GM18870 (cell line): ENCODE results near the gene NCOA7.
"Not testable (repeated sequence)": the region's sequence is repeated elsewhere in the genome, so short reads cannot be mapped to it uniquely, and the experiment has no call there.

Source experiments
- ATAC-seq: cut with Tn5 transposase; IDR thresholded peaks from one replicate; pipeline ENCODE4 v1.9.1; 2021; ENCODE audit warnings: moderate library complexity; ENCODE audit not compliant: unreplicated experiment

NCOA7 gene

DNA sequence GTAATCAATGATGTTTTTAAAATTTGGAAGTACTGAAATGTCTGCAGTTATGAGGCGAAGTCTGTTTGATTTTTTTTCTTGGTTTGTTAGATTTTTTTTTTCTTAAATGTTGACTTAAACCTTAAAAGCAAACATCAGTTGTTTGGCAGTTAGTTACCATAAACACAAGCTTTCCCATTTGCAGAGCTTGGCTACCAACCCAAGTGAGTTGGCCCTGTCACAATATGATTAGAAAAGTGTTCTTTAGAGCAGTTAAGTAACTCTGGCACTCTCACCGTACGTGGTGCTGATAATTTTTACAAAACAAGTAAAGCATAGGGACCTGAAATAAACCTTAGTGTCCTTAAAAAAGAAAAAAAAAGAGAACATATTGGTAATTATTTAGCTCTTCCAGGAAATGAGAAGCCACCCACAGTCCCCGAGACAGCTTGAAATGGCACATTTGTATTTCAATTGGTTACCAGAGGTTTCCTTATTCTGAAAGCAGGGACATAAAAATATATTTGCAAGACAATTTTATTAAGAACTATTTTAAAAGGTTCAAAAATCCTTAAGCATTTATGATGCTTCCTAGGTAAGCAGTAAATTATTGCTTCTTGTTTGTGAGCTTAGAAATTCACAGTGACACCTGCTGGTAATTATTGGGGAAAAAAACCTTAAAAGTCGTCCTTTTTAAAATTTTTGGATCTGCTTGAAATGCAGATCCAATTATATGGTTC lies 37.4 kb upstream of the NCOA7 start:
- no peak for ATAC-seq

DNA sequence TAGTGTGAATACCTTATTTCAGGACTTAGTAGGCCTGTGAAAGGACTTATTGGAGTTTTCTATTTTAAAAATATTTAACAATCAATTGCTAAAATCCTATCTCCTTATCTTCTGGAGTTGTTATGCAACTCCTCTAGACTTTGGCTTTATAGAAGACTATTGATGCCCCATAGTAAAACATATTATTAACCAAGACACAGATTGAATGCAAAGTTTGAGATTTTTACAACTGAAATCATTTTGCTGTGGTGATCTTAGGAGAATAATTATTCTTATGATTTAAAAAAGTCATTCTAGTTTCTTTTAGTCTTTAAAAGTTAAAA lies 36.9 kb upstream of the NCOA7 start:
- ATAC-seq, result no peak

DNA sequence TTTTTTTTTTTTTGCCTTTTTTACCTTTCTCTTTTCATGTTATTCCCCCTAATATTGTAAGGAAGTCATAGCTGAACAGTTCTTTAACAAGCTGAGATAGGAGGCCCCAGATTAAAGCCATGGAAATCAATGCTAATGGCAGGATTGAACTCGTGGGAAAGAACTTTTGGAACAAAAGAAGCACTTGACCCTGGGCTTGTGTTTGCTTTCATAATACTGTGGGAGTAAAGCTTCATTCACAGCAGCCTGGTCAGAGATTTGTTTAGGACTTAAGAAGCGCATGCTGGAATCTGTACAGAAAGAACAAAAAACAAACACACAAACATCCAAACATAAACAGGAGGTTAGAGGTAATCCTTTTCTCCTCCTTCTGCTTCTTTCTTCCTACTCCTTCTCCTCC lies 36.2 kb upstream of the NCOA7 start:
- ATAC-seq, result no peak

DNA sequence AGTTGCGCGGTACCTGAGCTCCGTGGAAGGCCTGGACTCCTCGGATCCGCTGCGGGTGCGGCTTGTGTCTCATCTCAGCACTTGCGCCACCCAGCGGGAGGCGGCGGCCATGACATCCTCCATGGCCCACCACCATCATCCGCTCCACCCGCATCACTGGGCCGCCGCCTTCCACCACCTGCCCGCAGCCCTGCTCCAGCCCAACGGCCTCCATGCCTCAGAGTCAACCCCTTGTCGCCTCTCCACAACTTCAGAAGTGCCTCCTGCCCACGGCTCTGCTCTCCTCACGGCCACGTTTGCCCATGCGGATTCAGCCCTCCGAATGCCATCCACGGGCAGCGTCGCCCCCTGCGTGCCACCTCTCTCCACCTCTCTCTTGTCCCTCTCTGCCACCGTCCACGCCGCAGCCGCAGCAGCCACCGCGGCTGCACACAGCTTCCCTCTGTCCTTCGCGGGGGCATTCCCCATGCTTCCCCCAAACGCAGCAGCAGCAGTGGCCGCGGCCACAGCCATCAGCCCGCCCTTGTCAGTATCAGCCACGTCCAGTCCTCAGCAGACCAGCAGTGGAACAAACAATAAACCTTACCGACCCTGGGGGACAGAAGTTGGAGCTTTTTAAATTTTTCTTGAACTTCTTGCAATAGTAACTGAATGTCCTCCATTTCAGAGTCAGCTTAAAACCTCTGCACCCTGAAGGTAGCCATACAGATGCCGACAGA lies 31.4 kb upstream of the NCOA7 start:
- no peak for ATAC-seq

DNA sequence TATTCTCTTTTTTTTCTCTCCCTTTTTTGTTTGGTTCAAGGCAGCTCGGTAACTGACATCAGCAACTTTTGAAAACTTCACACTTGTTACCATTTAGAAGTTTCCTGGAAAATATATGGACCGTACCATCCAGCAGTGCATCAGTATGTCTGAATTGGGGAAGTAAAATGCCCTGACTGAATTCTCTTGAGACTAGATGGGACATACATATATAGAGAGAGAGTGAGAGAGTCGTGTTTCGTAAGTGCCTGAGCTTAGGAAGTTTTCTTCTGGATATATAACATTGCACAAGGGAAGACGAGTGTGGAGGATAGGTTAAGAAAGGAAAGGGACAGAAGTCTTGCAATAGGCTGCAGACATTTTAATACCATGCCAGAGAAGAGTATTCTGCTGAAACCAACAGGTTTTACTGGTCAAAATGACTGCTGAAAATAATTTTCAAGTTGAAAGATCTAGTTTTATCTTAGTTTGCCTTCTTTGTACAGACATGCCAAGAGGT lies 30.8 kb upstream of the NCOA7 start:
- ATAC-seq, result no peak

DNA sequence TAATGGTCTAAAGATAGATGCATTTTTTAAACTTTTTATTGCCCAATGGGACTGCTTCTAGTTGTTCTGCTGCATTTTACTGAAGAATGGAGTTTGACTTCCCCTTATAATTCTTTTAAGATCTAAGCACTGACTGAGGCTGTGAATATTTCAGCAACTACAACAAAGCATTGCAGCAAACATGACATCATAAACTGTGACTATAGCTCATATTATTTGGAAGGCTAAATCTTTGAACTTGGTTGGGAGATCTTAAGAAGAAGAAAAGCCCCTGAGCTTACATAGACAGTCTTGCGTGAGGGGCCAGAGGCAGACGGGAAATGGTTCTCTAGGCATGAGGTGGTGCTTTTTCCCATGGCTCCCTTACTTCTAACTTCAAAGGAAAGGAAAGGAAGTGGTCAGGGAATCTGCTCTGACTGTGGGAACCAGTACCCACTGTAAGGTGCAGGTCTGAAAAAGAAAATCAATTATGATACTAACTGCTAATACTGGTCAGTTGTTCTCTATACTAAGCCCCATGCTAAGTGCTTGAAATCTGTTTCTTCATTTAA lies 26.6 kb upstream of the NCOA7 start:
- no peak for ATAC-seq

DNA sequence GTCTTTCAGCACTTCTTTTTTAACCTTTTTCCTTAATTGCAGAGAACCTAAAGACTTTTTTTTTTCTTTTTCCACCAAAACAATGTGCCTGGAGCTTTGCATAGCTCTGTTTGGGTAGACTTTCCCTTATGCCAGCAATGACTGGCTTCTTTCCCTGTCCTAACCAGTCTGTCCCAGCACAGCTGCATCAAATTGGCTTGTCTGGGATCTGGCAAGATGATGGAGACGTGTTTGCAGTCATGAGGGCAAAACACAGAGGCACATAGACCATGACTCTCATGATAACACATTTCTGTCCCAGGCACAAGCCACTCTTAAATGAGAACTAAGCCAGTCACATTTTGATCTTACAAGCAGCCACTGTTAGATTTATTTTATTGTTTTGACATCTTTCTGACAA lies 24.8 kb upstream of the NCOA7 start:
- ATAC-seq, result no peak

DNA sequence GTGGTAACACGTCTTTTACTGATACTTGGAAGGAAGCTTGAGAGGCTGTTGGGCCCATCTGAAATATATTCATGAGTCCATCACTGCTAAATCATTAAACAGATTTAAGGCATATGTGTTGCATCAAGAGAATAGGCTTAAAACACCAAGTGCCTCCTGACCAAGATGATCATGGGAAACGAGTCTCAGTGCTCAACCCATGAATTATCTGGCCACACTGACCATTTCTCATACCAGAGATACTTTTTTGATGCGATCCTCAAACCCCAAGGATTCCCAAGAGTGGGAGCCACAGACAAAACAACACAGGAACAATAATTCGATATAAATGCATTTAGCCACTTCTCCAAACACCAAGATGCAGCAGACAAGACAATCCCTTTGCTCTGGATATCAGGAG lies 24.1 kb upstream of the NCOA7 start:
- ATAC-seq, result no peak

DNA sequence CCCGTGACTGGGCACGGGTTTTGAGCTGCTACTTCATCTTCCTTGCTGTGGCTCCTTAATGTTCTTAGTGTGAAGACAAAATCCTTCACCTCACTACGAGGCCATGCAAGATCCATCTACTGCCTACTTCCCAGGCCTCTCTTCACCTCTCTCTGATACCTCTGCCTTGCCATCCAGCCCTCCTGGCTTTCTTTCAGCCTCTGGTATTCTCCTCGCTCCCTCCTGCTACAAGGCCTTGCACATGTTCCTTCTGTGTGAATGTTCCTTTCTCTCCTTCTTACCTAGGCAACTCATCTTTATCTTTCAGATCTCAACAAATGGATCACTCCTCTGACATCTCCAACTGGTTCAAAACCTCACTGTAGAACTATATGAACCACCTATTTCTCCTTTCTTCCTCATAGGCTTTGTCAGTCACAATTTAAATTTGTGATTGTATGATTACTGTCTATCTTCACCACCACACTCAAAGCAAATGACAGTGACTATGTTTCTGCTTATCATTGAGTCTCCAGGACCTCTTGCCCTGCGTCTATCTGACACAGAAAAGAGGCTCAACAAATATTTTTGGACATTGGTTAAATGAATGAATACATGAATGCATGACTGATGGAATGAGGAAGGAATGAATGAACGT lies 21.5 kb upstream of the NCOA7 start:
- ATAC-seq, result no peak

DNA sequence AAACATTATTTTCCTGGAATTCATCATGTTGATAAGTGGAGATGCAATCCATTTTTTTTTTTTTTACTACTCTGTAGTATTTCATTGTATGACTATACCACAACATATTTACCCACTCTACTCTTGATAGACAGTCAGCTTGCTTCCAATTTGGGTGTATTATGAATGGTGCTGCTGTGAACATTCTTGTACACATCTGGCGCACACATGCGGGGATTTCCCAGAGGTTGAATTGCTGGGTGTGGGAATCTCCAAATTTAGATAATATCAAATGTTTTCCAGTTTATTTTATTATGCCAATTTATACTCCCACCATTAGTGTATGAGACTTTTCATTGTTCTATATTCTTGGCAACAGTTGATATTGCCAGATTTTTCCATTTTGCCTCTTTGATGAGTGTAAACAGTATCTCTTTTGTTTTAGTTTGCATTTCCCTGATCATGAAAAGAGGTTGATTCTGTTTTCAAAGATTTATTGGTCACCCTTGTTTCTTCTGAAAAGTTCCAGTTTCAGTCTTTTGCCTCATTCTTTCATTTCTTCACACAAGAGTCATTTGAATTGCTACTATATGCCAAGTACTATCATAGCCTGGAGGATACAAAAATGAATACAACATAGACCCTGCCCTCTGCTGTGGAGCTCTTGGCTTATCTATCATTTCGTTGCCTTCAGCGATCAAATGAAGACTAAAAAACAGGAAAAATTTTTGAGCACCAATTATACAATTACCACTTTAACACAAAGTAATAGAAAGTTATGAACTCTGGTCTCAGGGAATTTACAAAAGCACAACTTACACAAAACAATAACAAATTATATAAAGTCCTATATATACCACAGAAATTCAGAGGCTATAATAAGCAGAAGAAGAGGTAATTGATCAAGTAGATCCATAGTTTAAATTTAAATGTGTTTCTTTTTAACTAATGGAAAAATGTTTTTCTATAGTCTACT lies 17.1 kb upstream of the NCOA7 start:
- no peak for ATAC-seq

DNA sequence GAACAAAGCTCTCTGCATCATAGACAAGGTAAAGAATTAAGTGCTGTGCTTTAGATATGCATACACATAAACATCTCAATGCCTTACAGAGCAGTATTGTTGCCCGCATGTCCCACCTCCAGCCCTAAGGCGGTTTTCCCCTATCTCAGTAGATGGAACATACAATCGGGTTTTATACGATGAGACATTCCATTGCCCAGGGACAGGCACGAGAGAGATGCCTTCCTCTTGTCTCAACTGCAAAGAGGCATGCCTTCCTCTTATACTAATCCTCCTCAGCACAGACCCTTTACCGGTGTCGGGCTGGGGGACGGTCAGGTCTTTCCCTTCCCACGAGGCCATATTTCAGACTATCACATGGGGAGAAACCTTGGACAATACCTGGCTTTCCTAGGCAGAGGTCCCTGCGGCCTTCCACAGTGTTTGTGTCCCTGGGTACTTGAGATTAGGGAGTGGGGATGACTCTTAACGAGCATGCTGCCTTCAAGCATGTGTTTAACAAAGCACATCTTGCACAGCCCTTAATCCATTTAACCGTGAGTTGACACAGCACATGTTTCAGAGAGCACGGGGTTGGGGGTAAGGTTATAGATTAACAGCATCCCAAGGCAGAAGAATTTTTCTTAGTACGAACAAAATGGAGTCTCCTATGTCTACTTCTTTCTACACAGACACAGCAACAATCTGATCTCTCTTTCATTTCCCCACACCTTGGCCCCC lies 14.5 kb upstream of the NCOA7 start:
- ATAC-seq, result not testable (repeated sequence)

DNA sequence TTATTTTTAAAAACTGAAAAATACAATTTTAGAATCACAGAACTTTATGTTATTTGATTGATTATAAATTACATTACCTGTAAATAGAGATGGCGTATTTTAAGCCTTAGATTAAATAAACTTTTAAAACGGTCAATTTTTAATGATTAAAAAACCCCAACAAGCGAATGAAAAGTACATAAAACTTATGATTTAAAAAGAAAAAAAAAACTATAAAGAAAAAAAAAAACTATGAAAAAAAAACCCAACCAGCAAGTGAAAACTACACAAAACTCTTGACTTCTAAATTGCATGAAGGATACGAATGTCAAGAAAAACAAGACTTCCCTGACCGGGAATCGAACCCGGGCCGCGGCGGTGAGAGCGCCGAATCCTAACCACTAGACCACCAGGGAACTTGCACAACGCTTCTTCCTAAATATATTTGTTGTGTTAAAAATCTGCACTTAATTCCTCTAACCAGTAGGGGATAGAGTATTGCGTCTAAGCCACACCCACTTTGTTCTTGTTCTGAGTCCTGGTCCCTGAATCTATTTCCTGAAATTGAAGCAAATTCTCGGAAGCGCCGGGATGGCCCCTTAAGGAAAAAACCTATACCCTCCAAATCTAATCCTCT lies 10.7 kb upstream of the NCOA7 start:
- ATAC-seq, result peak; percentile 86

DNA sequence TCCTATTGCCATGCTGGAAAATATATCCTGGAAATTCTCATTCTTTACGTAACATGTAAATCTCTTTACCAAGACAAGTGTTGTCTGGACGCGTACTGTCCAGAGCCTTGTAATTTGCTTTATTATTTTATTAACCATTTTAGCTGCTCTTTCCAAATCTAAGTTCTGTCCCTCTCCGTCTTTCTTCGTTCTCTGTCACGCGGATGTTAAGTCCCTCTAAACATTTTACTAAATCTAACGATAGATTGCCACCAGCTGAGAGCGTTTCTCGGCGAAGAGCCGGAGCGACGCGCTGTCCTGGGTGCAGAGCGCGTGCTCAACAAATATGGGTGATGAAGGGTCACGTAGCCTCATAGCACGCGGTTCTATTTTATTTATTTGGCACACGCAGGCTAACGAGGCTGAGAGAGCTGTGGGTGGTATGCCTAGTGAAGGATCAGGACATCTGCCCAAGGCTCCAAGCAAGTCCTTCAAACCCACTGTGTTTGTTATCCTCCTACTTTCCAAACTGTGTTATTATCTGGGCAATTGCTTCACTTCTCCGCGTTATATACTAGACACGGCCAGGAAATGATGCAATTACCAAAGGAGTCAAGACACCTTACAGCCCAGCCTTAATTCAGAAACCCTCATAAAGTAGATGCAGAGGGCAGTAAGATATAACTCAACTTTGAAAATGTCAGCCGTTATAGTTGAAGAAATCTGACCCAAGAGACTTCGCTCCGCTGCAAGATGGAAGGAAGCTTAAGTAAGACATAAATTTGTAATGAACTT lies 10.0 kb upstream of the NCOA7 start:
- peak; percentile 59 for ATAC-seq

DNA sequence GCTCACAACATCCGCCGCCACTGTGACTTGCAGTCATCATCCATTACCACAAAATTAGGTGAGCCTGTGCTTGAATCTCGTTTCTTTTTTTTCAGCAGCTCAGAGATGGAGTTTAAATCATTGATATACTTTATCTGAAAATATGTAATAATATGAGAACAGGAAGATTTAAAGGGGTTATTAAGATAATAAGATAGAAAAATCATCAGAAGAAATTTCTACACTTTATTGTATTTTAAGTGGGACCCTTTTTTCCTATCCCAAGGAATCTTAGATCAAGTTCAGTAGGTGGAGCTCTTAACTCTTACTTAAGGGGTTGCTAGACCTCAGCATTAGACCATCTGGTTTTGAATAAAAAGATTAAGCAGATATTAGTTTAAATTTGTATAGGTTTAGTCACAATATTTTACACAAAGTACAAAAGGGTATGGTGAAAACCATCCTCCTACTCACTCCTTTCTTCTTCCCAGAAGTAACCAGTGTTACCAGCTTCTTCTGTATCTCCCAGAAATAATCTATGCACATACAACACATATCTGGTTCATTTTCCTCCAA lies 9.4 kb upstream of the NCOA7 start:
- peak; percentile 31 for ATAC-seq

DNA sequence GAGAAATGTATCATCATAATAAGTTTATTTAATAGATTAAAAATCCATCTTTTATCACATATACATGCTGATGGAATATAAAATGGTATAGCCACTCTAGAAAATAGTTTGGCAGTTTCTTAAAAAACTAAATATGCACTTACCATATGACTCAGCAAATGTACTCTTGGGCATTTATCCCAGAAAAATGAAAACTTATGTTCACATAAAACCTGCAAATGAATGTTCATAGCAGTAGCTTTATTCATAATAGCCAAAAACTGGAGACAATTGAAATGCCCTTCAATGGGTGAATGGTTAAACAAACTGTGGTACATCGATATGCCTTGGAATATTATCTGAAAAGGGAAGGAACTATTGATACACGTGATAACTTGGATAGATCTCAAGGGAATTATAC lies 6.4 kb upstream of the NCOA7 start:
- no peak for ATAC-seq

DNA sequence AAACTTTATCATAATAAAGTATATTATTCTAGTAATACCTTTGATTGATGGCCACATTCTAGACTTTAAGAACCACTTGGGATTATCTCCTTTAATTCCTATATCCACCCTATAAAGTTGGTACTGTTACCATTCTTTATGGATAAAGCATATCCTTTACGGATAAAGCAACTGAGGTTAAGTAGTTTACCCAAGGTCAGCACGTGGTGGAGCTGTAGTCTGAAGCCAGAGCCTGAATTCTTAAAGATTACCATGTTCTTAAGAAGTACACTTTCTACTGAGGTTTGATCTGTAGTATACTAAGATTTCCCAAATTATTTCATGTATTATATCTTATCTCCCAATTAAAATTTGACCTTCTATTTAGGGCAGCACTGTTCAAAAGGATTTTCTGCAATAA lies 3.0 kb upstream of the NCOA7 start:
- ATAC-seq, result no peak

DNA sequence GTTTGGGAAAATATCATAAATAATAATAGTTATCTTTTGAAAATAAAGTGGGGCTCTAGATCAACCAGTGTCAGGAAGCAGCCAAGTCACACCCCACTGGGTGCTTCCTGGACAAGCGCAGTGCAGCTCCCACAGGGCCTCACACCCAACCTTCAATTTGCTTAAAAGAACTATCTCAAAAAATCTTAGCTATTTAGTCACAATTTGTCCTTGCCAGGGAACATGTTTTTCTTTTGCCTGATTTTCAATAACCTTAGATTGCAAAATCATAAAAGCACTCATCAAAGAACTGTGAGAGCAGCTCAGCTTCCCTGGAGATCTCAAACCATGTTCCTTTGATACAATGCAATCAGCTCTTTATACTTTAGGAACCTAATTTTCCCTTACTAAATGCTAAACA lies 1.6 kb upstream of the NCOA7 start:
- ATAC-seq, result no peak

DNA sequence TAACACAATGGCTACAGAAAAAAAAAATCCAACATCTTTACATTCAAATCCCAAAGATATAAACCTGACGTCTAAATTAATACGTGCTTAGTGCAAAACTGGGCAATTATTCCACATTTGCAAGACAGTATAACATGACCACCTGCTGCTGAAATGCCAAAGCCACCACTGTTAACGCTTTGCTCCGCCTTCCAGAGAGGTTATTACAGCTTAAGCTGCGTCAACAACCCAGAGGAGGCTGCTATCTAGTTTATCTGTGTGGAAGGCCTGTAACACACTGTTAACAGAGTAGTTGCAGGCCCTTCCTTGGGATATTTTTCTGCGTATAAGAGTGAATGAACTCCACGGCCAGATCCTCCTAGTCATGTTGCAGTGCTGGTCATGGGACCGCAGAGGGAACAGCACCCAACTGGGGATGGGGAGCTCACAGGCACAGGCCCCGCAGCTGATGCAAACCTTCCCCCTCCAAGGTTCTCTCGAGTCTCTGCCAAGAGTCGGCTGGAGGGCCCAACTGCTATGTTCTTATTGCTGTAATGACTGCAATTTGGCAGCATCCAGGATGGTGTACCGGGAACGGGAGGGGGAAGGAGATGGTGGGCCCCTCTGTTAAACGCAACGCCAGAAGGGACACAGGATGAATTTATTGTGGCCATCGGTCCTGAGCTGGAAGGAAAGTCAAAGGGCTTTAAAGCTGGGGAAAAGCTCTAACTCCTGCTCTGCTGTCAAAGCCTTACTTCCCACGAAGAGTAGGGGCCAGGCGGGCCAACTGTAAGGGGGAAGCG lies 993 bp upstream of the NCOA7 start:
- ATAC-seq, result peak; percentile 27
